ENCODE results near the gene SORBS1.

The SORBS1 gene

DNA sequence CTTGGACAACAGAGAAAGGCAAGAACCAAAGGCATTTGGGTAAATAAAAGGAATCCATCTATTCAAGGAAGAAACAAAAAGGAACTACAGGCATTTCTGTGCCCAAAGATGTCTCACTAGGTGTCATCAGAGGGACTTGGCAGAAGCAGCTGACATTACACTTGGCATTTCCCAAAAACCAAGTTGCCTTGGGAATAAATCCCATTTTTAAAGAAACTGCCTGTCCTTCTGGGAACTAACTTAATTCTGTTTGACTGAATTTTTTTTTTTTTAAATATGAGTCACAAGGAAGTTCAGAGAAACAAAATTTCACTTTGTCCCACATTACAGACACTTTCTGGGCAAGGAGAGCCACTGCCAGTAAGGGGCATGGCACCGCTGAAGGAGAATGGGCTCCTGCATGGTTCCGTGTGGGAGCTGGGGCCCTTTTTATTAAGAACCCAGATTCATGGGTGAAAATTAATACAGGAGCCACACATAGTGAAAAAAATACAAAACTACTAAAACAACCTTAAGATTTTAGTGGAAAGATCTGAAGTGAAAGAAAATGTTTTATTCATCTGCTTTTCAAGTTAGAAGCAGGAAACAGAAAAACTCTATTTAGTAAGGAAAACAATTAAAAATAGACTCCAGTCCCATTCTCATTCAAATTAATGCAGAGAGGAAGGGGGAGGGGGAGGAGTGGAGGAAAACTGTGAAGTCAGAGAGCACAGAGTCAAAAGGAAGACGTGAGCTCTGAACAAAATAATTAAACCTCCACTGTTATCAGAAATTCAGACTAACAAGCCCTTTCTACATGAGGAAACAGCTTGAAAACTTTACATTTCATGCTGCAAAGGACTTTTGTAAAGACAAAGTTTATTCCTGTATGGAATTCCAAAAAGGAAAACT, 151.9 kb downstream of the SORBS1 start:
- no peak for DNase-seq (ENCODE audit: low spot score)

DNA sequence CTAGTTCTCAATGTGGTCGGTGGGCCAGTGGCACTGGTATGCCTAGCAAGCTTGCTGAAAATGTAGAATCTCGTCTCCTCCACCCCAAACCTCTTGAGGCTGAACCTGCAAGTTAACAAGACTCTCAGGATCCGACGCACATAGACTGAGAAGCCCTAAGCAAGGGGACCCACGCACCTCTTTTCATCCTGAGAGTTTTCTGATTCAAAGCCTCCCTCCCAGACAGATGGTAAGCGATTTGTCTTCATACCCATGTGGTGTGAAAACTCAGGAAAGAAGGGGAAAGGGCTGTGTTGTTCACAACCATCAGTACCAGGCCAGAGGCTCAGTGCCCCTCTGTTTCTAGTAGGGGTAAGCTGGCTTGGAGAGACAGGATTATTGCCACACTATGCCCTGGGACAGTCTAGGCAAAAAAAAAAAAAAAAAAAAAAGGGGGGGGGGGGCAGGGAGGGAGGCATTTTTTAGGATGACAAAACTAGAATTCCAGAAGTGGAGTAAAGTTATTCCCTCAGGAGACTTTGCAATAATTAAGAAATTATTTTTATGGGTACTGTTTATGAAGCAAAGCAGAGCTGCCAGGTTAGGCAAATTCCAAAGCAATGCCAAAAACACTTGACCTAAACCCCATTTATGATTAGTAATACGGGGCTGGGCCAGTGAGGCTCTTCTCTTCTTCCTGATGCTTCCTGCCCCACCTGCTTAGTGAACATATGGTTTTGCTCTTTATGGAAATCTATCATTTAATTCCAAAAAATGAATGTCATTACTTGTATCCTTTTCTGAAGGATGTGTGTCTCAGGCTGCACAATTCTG, 152.8 kb downstream of the SORBS1 start:
- DNase-seq (ENCODE audit: low spot score): no peak

DNA sequence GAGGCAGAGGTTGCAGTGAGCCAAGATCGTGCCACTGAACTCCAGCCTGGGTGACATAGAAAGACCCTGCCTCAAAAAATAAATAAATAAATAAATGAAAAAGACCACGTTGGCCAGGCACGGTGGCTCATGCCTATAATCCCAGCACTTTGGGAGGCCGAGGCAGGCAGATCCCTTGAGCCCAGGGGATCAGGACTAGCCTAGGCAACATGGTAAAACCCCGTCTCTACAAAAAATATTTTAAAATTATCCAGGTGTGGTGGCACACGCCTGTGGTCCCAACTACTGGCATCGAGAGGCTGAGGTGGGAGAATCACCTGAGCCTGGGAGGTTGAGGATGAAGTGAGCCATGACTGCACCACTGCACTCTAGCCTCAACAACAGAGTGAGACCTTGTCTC, 153.6 kb downstream of the SORBS1 start:
- DNase-seq (ENCODE audit: low spot score): no peak

DNA sequence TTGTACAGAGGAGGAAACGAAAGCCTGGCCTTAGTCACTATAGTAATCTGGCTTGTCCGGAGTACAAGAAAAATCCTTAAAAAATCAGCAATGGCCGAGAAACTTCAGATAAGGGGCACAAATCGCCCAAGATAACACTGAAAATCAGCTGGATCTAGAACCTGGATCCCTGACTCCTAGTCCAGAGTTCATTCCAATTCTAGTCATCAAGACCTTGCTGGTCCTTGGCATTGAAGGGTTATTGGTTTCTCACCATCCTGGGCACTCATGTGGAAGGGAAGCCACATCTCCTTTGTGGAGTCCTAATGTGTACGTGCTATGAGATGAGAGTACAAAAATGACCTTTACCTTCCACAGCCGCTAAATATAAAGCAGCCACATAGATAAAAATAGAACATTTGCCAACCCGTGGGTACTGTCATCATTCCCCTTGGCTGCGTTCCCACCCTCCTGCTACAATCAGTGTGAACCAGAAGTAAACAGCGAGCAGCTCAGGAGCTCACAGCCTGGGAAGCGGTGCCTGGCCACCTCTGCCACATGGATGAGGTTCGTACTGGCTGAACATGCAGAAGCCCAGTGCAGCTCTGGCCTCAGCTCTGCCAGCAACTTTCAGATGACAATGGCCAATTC, 154.4 kb downstream of the SORBS1 start:
- DNase-seq (ENCODE audit: low spot score): peak; percentile 41

DNA sequence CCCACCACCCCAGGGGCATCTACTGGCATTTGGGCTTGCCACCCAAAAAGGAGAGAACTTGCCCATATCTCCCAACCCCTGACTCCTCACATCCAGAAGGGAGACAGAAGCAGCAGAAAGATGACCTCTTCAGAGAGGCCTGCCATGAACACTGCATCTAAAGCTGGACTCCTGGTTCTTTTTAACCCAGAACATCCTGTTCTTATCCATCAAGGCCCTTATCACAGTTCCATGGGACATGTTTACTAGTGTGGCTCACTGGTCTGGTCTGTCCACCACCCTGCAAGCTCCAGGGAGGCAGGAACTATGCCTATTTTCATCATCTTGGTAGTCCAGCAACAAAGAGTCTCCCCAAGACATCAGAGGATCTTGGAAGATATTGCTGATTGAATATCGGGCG, 155.5 kb downstream of the SORBS1 start:
- DNase-seq (ENCODE audit: low spot score): no peak

DNA sequence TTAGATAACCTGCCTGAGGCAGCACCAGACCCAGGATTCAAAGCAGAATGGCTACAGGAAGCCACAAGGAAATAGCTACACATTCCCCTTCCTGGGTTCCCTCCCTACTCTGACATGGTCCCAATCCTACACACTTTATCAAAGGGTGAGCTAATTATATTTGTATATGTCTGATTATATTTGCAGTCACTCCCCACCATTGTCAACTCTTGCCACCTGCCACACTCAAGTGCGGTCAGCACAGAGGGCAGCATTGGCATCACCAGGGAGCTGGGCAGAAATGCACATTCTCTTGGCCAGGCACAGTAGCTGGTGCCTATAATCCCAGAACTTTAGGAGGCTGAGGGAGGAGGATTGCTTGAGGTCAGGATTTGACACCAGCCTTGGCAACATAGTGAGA, 156.3 kb downstream of the SORBS1 start:
- DNase-seq (ENCODE audit: low spot score): no peak

DNA sequence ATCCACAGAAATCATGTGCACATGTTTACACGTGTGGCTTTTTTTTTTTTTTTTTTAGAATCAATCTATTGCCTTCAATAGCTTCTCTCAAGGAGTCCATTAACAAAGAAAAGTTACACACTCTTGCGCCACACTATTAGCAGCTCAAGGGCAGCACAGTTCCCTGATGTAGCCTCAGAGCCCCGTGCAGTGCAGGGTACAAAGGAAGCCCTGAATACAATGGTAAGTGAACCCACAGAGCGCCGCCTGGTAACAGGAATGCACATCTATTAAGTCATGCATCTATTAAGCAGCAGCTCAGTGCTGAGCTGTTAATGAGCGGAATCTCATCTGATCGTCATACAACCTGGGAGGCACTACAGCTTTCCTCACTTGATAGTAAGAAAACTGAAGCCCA, 156.7 kb downstream of the SORBS1 start:
- DNase-seq (ENCODE audit: low spot score): no peak

DNA sequence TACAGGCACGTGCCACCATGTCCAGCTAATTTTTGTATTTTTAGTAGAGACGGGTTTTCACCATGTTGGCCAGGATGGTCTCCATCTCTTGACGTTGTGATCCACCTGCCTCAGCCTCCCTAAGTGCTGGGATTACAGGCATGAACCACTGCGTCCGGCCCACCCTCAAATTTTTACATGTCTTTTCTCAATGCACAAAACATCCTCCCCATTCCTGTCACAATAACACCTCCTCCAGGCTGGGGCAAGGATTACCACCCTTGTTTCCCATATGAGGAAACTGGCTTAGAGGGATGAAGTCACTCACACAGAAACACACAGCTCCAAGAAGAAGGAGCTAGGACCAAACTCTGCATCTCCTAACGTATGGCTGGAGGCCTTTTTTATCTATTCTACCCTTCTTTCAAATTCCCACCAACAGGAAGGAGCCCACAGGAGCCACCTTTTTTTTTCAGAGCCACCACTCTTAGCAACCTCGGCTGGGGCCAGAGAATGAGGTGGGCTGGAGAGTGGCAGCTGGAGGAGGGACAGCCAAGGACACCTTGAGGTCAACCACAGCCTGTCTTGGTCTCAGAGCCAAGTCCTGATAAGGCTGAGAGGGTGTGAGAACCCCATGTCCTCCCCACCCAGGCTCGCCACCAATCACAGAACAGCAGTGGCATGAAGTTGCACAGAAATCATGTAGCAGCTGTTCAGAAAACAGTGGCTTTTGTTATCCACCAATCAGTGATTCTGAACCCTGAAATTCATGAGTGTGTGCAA, 157.3 kb downstream of the SORBS1 start:
- DNase-seq (ENCODE audit: low spot score): no peak

DNA sequence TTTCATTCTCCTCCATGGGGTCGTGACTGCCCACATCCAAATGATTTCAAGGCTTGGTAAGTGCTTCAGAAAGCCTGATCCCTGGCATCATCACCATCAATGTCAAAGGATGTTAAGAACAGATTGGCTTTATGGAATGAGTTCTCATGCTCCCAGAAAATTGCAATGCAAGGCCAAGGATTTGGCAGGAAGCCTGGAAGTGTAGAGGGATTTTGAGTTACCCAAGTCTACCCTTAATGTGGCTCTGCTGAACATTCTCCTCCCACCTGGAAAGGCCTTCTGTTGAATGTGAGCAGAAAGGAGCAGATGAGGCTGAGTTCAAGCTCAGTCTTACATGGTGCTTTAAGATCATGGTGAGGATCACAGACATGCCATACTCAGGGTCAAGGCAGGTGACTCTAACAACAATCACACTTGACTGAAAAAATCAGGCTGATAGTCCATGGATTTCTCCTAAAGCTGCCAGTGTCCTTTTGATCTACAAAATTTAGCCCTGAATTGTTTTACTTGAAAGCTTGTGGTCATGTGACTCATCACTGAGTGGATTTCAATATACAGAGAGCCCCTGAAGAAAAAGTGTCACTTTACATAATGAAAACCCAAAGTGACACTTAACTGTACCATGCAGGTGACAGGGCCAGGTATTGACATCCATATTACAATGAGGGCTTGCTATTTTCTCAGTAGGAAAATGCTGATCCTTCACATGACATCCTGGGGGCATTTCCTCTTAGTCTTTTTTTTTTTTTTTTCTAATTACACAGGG, 159.3 kb downstream of the SORBS1 start:
- DNase-seq (ENCODE audit: low spot score): no peak

DNA sequence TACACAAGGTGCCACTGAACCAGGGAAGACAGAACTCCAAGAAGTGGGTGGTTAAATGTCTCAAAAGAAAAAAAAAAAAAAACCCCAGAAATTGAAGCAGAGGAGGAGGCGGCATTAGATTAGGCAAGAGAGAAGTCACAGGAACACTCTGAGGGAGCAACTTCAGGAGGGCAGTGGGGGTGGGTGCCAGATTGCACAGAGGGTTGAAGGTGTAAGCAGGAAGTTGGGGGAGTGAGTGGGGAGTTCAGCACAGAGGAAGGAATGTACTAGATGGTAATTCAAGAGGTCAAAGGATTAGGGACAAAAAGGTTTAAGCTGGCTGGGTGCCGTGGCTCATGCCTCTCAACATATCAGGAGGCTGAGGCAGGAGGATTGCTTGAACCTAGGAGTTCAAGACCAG, 160.4 kb downstream of the SORBS1 start:
- no peak for DNase-seq (ENCODE audit: low spot score)

DNA sequence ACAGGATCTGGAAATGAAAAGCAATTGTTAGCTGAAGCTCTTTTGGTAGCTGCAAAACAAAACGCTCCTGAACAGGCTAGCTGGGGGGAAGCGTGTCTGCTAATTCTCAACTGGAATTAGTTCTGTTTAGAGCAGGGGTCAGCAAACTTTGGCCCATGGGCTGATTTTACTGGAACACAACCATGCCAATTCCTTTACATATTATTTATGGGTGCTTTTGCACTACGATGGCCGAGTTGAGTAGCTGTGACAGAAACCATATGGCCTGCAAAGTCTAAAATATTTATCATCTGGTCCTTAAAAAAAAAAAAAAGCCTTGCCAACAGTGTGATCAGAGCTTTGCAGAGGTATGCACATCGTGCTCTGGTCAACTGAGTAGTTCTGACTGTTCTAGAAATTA, 162.0 kb downstream of the SORBS1 start:
- no peak for DNase-seq (ENCODE audit: low spot score)

DNA sequence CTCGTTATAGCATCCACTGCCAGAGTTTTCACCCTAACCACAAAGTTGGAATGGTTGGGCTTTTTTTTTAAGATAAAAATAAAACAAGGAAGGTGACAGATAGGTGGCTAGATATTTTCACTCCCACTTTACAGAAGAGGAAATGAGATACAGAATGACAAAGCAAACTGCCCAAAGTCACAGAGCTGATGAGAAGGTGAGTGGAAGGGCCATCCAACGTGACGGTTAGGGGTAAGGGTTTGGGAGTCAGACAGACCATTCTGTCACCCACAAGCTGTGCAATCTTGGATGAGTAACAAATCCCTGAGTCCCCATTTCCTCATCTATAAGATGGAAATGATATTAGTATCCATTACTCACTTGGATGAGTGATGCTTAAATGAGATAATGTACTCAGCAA, 163.4 kb downstream of the SORBS1 start:
- DNase-seq (ENCODE audit: low spot score): no peak

DNA sequence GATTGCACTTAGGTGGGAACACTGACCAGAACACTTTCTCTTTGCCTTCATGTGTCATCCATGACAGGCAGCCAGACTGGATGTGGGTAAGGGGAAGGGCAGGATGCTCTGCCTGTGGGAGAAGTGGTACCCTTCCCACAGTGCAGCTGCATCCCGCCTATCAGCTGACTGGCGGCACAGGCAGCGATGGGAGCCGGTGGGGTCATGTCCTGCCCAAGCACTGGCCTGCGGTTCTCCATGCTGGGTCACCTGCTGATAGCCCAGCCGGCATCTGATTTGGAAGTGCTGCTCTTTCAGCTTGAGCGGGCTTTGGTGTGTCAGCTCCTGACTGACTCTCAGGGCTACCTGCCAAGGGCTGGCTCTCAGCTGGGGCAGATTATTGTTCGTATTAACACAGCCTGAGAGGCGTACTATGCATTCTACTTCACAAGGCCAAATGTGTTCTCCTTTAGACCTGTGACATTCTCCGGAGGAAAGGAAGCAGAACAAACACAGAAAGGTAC, 165.2 kb downstream of the SORBS1 start:
- DNase-seq (ENCODE audit: low spot score): no peak

DNA sequence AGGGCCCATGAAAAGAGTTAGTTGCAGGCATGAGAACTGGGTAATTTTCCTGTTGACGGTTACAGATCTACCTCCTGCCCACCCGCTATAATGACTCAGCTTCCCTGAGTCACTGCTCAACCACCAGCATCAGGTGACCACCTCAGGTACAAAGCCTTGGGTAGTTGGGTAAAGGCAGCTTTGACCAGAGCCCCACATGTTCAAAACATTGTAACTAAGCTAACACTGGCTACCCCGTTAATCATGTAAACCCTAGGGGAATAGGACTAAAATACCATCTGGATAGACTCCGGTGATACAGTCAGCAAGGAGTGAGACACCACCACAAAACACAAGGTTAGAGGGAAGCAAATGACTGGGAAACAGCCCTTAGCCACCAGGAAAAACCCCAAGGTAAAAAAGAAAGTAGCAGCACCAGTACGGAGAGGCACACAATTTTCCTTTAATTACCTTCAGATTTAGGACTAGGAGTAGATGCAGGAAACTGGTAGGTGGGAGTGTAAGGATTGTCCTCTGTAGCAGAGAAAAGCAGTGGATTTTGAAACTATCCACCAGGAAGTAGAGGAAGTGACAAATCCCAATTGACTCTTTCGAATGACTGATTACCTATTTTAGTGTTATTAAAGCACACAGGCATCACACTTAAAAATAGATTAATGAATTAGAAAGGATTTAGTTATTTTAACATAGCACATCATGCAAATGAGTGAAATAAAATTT, 166.8 kb downstream of the SORBS1 start:
- DNase-seq (ENCODE audit: low spot score): no peak

DNA sequence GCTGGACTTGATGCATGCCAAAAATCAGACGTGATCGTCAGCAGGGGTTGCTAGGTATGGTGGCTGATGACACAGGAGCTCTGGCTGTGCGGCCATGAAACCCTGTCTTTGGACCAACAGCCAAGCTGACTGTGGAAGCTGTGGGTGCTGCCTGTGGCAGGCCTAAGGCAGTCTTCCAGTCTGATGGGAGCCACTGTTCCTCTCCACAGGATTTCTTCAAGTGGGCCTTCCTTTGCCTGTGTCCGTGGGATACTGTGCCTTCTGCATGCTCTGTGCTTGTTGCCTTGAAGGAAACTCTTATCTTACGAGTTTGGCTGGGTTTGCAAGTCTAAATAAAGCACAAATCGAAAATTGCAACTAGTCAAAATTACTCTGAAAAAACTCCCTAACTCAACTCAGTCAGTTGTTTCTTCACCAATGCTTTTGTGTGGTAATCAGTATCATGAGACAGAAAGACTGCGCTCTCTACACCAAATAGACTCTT, 168.4 kb downstream of the SORBS1 start:
- no peak for DNase-seq (ENCODE audit: low spot score)

DNA sequence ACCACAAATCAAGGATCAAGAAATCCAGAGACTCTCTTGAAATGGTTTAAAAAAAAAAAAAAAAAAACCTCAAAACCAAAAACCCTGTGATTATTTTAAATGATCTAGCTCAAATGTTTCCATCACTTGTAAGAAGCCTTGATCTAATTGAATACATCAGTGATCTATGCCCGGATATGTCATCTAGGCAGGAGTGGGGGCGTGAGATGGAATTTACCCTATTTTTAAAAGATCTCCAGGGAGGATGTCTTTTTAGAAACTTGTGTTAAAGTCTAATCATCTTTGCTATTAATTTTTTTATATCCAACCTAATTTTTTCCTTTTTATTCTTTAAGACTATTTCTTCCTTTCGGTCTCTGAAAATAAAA, 169.0 kb downstream of the SORBS1 start:
- no peak for DNase-seq (ENCODE audit: low spot score)

DNA sequence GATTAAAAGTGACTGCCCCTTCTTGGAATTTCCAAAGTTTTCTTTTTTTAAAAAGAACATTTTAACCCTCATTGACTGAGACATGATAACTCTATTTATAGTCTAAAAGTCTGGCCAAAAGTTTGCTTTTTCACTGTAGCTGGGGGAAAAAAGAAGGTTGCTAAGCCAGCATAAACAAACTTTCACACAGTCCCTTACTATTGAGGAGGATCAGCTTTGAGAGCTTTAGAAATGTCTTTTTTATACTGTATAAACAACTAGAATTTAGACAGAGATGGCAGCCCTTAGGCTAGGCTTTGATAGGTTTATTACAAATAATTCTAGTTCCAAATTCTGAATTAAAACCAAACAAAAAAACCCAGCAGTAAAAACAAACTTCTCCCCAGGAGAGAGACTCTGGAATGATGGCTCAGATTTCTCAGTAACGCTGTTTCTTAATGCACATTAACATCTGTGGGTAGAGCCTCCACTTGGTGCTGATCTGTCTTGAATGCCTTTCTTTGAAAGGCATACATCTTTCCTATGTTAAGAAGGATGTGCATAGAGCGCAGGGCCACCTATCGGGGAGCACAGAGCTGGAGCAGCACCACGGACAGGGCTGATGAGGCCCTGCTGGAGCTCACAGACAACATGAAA, 169.5 kb downstream of the SORBS1 start:
- peak; percentile 9 for DNase-seq (ENCODE audit: low spot score)

DNA sequence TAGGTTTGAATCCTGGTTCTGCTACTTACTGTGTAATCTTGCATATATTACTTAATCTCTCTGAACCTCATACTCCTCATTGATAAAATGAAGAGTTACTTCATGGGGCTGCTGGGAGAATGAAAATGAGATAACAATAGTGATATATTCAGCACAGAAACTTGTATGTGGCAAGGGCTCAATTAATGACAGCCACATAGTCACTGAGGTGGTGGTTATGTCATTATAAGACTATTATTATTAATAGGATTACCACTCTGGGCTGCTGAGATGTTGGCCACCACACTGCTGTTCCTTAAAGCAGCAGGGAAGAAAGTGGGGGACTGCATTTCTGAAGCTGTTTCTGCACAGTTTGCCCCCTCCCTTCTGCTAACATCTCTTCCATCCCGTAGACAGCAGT, 170.0 kb downstream of the SORBS1 start:
- DNase-seq (ENCODE audit: low spot score): no peak

DNA sequence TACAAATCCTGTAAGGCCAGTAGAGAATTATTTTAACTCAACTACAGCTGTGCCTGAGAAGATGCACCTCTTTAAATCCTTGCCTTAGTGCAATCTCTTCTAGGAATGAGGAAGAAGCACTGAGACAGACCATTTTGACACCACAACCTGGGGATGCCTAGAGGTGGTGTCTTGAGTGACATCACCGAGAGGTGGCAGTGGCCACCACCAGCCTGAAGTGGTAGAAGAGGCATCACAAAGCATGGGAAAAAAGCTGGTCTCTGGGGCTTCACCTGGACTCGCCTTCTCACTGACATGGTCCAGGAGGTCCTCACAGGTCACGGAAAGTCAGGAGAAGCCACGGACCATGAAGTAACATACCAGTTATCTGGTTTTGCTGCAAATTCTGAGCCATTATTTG, 171.2 kb downstream of the SORBS1 start:
- DNase-seq (ENCODE audit: low spot score): no peak

DNA sequence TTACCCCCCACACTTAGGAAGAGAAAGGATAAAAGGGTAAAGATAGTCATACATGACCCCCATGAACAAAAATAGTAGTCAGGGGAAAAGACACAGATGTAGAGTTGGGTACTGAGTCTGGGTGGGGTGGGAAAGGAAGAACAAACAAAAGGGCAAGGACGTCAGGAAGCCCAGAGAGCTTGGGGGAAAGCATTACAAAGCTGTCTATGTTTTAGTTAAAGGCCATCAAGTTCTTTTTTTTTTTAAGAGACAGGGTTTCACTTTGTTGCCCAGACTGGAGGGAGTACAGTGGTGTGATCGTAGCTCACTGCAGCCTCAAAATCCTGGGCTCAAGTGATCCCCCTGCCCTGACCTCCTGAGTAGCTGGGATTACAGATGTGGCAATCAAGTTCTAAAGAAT, 172.0 kb downstream of the SORBS1 start:
- peak; percentile 60 for DNase-seq (ENCODE audit: low spot score)

All from COLO829 (cell line).